Neural cell (in vitro differentiated cells): ENCODE measurements around the gene PACS1. TPM values are rescaled to one million over a fixed set of nuclear protein-coding genes. Genes with fewer than 3 reads are reported as not detected.

ENCODE experiments used
- H2AFZ ChIP-seq: fragments of 200-600, 300-800 bp; sonication (generic), shearing (Covaris generic); 2 replicates; pipeline ENCODE4 v1.6.0; 2014; ENCODE audit warnings: low read depth, mild to moderate bottlenecking, antibody characterized with exemption, low read length, moderate library complexity
- H3F3A ChIP-seq: fragments of 200-600 bp; shearing (Covaris generic); 2 replicates; pipeline ENCODE4 v1.6.1; 2016; ENCODE audit warnings: mild to moderate bottlenecking, moderate library complexity, mixed read lengths, antibody characterized with exemption, low read length; ENCODE audit not compliant: insufficient read depth, poor library complexity, severe bottlenecking
- H3K27ac ChIP-seq: fragments of 200-600, 300-800 bp; sonication (generic), shearing (Covaris generic); 2 replicates; pipeline ENCODE4 v1.5.1; 2014; ENCODE audit warnings: mild to moderate bottlenecking, low read length, moderate library complexity
- H3K27me3 ChIP-seq: fragments of 300-800, 200-600 bp; sonication (generic), shearing (Covaris generic); 2 replicates; pipeline ENCODE4 v1.6.0; 2014; ENCODE audit warnings: mild to moderate bottlenecking, low read depth, low read length, moderate library complexity; ENCODE audit not compliant: insufficient read depth
- H3K36me3 ChIP-seq: fragments of 300-800, 200-600 bp; sonication (generic), shearing (Covaris generic); 2 replicates; pipeline ENCODE4 v1.5.1; 2014; ENCODE audit warnings: mild to moderate bottlenecking, antibody characterized with exemption, low read length, moderate library complexity; ENCODE audit not compliant: insufficient read depth
- H3K4me2 ChIP-seq: fragments of 300-800, 200-600 bp; sonication (generic), shearing (Covaris generic); 2 replicates; pipeline ENCODE4 v1.6.0; 2014; ENCODE audit warnings: mild to moderate bottlenecking, low read length
- H3K4me3 ChIP-seq: fragments of 300-800, 200-600 bp; sonication (generic), shearing (Covaris generic); 2 replicates; pipeline ENCODE4 v1.5.1; 2014; ENCODE audit warnings: mild to moderate bottlenecking, low read length, moderate library complexity
- H3K79me2 ChIP-seq: fragments of 200-600 bp; shearing (Covaris generic); replicated peaks from 2 replicates; pipeline ENCODE4 v1.6.0; 2014; ENCODE audit warnings: mild to moderate bottlenecking, low read length, moderate library complexity; ENCODE audit not compliant: insufficient read depth
- H3K9ac ChIP-seq: fragments of 300-800, 200-600 bp; sonication (generic), shearing (Covaris generic); 2 replicates; pipeline ENCODE4 v1.6.1; 2016; ENCODE audit warnings: mild to moderate bottlenecking, low read length, mixed read lengths
- H3K9me2 ChIP-seq: fragments of 200-600 bp; shearing (Covaris generic); 2 replicates; pipeline ENCODE4 v1.6.1; 2016; ENCODE audit warnings: mild to moderate bottlenecking, low read length, mixed read lengths; ENCODE audit not compliant: insufficient read depth
- H3K9me3 ChIP-seq: fragments of 200-600, 300-800 bp; sonication (generic), shearing (Covaris generic); 2 replicates; pipeline ENCODE4 v1.6.1; 2016; ENCODE audit warnings: mild to moderate bottlenecking, mixed run types, low read length, moderate library complexity, mixed read lengths
- H4K20me1 ChIP-seq: fragments of 200-600 bp; shearing (Covaris generic); 2 replicates; pipeline ENCODE4 v1.6.1; 2016; ENCODE audit warnings: mild to moderate bottlenecking, mixed run types; ENCODE audit not compliant: insufficient read depth
- CTCF ChIP-seq: fragments of 450-650 bp; IDR thresholded peaks from 2 replicates; pipeline ENCODE4 v1.5.1; 2014; ENCODE audit warnings: antibody characterized with exemption, mild to moderate bottlenecking, moderate library complexity; ENCODE audit not compliant: poor library complexity, severe bottlenecking
- EP300 ChIP-seq: fragments of 450-650 bp; conservative IDR thresholded peaks from 2 replicates; pipeline ENCODE4 v1.6.1; 2014; ENCODE audit warnings: antibody characterized with exemption, mild to moderate bottlenecking, moderate library complexity; ENCODE audit not compliant: poor library complexity, severe bottlenecking
- EZH2 ChIP-seq: fragments of 200-600, 300-800 bp; shearing (Covaris generic), sonication (generic); IDR thresholded peaks from 2 replicates; pipeline ENCODE4 v1.6.1; 2014; ENCODE audit warnings: antibody characterized with exemption, low read length, borderline replicate concordance, mild to moderate bottlenecking; ENCODE audit not compliant: insufficient read depth, poor library complexity, severe bottlenecking
- MXI1 ChIP-seq: fragments of 450-650 bp; conservative IDR thresholded peaks from 2 replicates; pipeline ENCODE4 v1.6.1; 2014; ENCODE audit warnings: antibody characterized with exemption, mild to moderate bottlenecking; ENCODE audit not compliant: poor library complexity, severe bottlenecking
- POLR2AphosphoS5 ChIP-seq: IDR thresholded peaks from 2 replicates; pipeline ENCODE4 v1.6.1; 2012
- RAD21 ChIP-seq: fragments of 450-650 bp; conservative IDR thresholded peaks from 2 replicates; pipeline ENCODE4 v1.6.1; 2014; ENCODE audit warnings: antibody characterized with exemption, mild to moderate bottlenecking, moderate library complexity
- SMC3 ChIP-seq: fragments of 450-650 bp; conservative IDR thresholded peaks from 2 replicates; pipeline ENCODE4 v1.6.1; 2014; ENCODE audit warnings: antibody characterized with exemption, mild to moderate bottlenecking, moderate library complexity; ENCODE audit not compliant: poor library complexity
- TAF1 ChIP-seq: IDR thresholded peaks from 2 replicates; pipeline ENCODE4 v1.6.1; 2012; ENCODE audit warnings: low read depth
- polyA plus RNA-seq: library from polyadenylated mRNA; depleted of rRNA; stranded (reverse); fragments of >200 nt; gene quantifications from 2 replicates; pipeline ENCODE4 v1.2.3, GENCODE V29; 2014
- TF ChIP-seq, protein P1 (sequence below): IDR thresholded peaks from 2 replicates; pipeline ENCODE4 v1.6.1; 2012; ENCODE audit warnings: borderline replicate concordance

Gene PACS1
- polyA plus RNA-seq, 1 donor from 2014 or later = 14.4 TPM

- Histone ChIP-seq H2AFZ (no peak overlapping the region), H3K4me3 (no peak overlapping the region), H3K79me2 (no peaks in the 10 kb centered on the region), H3K36me3 (no peaks in the 10 kb centered on the region), H3K9ac (no peak overlapping the region), H3K9me3 (peaks cover 6% of the 10 kb centered on the region), H4K20me1 (no peaks in the 10 kb centered on the region), H3K27ac (no peak overlapping the region), H3K4me2 (no peak overlapping the region), H3F3A (no peaks in the 10 kb centered on the region), H3K9me2 (no peaks in the 10 kb centered on the region), H3K27me3 (no peaks in the 10 kb centered on the region)
- TF ChIP-seq SMC3 (no peak), EZH2 (no peak), RAD21 (no peak), EP300 (no peak), POLR2AphosphoS5 (no peak), MXI1 (no peak), CTCF (no peak), TAF1 (no peak)
- TF ChIP-seq, protein P1, sequence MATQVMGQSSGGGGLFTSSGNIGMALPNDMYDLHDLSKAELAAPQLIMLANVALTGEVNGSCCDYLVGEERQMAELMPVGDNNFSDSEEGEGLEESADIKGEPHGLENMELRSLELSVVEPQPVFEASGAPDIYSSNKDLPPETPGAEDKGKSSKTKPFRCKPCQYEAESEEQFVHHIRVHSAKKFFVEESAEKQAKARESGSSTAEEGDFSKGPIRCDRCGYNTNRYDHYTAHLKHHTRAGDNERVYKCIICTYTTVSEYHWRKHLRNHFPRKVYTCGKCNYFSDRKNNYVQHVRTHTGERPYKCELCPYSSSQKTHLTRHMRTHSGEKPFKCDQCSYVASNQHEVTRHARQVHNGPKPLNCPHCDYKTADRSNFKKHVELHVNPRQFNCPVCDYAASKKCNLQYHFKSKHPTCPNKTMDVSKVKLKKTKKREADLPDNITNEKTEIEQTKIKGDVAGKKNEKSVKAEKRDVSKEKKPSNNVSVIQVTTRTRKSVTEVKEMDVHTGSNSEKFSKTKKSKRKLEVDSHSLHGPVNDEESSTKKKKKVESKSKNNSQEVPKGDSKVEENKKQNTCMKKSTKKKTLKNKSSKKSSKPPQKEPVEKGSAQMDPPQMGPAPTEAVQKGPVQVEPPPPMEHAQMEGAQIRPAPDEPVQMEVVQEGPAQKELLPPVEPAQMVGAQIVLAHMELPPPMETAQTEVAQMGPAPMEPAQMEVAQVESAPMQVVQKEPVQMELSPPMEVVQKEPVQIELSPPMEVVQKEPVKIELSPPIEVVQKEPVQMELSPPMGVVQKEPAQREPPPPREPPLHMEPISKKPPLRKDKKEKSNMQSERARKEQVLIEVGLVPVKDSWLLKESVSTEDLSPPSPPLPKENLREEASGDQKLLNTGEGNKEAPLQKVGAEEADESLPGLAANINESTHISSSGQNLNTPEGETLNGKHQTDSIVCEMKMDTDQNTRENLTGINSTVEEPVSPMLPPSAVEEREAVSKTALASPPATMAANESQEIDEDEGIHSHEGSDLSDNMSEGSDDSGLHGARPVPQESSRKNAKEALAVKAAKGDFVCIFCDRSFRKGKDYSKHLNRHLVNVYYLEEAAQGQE = no peak
These were observed 134.3 kb downstream of the PACS1 start for GRCh38 chr11:66204412-66204811.

DNA sequence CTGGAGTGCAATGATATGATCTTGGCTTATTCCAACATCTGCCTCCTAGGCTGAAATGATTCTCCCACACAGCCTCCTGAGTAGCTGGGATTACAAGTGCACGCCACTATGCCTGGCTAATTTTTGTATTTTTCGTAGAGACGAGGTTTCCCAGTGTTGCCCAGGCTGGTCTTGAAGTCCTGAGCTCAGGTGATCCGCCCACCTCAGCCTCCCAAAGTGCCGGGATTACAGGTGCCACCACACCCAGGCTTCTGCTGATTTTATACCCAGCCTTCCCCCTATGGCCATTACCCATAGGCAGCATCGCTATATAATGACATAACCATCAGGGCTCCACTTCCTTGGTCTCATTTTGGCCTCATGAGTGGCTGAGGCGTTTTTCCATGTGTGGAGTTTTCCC, 137.7 kb downstream of the PACS1 start:
- H3K9me2 ChIP-seq = no peaks in the 10 kb centered on the region
- no peaks in the 10 kb centered on the region for H3K9me3 ChIP-seq
- H3K4me2 ChIP-seq = no peak overlapping the region
- H2AFZ ChIP-seq = no peak overlapping the region
- no peak overlapping the region for H3K27ac ChIP-seq
- H3K36me3 ChIP-seq = no peaks in the 10 kb centered on the region
- no peaks in the 10 kb centered on the region for H3F3A ChIP-seq
- no peak overlapping the region for H3K9ac ChIP-seq
- H3K27me3 ChIP-seq = no peaks in the 10 kb centered on the region
- H4K20me1 ChIP-seq = no peaks in the 10 kb centered on the region
- no peak overlapping the region for H3K4me3 ChIP-seq
- TF ChIP-seq POLR2AphosphoS5 (no peak), CTCF (no peak), EP300 (no peak), MXI1 (no peak), RAD21 (no peak)
- no peaks in the 10 kb centered on the region for H3K79me2 ChIP-seq
